ENCODE measurements around the gene GTF2A1L.
"Not testable (repeated sequence)": the region's sequence is repeated elsewhere in the genome, so short reads cannot be mapped to it uniquely, and the experiment has no call there.

The GTF2A1L gene

DNA sequence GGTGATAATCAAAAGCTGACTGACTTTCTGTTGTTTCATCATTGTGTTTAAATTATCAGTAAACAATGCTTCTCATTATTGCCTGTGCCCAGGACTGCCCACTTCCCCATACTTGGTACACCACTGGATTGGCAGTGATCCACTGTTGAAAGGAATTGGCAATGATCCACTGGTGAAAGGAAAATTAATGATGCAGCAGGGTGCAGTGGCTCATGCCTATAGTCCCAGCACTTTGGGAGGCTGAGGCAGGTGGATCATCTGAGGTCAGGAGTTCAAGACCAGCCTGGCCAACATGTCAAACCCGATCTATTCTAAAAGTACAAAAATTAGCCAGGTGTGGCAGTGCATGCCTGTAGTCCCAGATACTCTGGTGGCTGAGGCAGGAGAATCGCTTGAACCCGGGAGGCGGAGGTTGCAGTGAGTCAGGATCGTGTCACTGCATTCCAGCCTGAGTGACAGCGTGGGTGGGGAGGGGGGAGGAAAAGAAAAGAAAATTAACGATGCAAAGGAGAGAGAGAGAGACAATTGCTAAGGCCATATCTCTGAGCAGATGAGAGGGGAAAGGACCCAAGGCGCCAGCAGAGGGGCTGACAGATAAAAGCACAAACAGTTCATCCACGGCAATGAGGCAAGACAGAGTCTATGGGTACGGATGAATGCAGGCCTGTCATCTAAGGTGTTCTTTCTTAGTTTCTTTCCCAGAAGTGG, 10.2 kb upstream of the GTF2A1L start:
- no peak for DNase-seq (ENCODE audit: low read depth)

DNA sequence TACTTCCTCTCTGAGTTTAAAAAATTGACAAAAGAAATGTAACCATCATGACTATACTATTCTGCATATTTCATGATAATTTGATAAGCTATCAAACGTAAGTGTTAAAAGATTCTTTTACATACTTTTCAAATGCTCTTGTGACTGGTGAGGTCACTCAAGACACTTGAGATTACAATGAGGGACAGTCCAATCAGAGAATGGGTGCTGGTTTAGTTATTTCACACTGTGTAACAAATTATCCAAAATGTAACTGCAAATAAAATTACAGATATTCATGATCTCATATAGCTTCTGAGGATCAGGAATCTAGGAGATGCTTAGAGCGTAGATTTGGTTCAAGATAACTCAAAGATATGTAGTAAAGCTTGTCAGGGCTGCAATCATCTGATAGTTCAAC, 4.4 kb upstream of the GTF2A1L start:
- DNase-seq (ENCODE audit: low read depth): no peak

DNA sequence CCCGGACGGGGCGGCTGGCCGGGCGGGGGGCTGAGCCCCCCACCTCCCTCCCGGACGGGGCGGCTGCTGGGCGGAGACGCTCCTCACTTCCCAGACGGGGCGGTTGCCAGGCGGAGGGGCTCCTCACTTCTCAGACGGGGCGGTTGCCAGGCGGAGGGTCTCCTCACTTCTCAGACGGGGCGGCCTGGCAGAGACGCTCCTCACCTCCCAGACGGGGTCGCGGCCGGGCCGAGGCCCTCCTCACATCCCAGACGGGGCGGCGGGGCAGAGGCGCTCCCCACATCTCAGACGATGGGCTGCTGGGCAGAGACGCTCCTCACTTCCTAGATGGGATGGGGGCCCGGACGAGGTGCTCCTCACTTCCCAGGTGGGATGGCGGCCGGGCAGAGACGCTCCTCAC, 3.1 kb upstream of the GTF2A1L start:
- not testable (repeated sequence) for DNase-seq (ENCODE audit: low read depth)

DNA sequence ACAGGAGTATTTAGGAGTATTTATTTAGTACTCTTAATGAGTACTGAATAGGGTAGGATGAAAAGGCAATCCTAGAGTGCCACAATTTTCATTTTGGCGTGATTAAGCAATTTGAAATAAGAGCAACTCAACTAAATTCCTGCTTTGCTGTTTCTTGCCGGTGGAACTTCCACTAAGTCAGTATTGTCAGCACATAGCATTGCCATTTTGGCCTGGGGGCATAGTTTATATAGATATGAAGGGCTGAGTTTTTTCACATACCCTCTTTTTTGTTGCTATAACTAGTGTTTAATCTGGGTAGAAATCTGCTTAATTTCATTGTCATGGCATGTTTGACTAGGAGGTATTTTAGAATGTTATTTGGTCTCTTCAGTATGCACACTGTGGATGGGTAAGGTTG, 1.9 kb downstream of the GTF2A1L start:
- no peak for DNase-seq (ENCODE audit: low read depth)

DNA sequence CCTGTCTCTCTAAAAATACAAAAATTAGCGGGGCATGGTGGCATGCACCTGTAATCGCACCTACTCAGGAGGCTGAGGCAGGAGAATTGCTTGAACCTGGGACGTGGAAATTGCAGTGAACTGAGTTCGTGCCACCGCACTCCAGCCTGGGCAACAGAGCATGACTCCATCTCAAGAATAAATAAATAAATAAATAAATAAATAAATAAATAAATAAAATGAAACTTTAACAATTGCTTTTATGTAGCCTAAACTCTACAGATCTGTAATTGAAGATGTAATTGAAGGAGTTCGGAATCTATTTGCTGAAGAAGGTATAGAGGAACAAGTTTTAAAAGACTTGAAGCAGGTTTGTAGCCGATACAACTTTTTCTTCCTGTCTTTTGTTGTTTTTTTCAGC, 2.9 kb downstream of the GTF2A1L start:
- no peak for DNase-seq (ENCODE audit: low read depth)

DNA sequence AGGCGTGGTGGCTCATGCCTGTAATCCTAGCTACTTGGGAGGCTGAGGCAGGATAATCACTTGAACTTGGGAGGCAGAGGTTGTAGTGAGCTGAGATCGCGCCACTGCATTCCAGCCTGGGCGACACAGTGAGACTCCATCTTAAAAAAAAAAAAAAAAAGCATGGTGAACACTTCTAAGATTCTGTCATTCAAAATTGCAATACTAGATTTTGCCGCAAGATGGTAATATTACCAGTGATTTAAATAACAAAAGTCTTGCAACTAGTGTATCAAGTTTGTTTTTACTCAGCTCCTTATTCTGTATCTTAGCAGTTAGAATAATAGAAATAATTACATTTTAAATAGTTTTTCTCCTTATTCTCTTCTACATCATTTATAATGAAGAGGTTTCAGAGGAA, 5.0 kb downstream of the GTF2A1L start:
- DNase-seq (ENCODE audit: low read depth): not testable (repeated sequence)

DNA sequence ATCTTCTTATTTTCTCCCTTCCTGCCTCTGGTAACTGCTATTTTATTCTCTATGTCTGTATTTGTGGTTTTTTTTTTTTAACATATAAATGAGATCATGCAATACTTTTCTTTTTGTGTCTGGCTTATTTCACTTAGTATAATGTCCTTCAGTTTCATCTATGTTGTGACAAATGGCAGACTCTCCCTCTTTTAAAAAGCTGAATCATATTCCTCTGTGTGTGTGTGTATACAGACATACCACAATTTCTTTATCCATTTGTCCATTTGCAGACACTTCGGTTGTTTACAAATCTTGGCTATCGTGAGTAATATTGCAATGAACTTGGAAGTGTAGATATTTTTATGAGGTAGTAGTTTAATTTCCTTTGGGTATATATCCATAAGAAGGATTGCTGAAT, 7.0 kb downstream of the GTF2A1L start:
- no peak for DNase-seq (ENCODE audit: low read depth)

DNA sequence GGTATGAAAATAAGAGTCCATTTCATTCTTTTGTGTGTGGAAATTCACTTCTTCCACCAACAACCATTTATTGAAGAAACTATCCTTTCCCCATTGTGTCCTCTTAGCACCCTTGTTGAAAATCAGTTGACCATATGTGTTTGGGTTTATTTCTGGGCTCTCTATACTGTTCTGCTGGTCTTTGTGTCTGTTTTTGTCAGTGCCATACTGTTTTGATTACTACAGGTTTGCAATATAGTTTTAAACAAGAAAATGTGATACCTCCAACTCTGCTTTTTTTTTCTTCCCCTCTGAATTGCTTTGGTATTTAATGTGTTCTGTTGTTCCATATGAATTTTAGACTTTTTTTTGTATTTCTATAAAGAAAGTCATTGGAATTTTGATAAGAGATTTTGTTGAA, 8.4 kb downstream of the GTF2A1L start:
- DNase-seq (ENCODE audit: low read depth): no peak

DNA sequence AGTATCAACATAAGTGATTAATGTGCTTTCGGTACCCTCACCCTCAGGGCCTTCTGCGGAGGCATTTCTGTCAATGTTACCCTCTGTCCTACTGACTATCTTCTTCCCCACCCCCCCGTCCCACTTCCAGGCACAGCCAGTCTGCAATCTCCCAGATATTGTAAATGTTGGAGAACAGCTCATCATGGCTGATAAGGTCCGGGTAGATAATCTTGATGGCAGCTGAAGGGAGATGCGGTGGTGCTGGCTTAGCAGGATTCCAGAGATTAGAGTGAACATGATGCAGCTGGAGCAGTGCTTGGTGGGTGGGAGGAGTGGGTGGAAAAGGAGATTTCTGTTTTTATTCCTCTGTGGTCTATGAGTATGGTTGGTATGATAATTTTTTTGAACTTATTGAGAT, 15.5 kb downstream of the GTF2A1L start:
- DNase-seq (ENCODE audit: low read depth): no peak

DNA sequence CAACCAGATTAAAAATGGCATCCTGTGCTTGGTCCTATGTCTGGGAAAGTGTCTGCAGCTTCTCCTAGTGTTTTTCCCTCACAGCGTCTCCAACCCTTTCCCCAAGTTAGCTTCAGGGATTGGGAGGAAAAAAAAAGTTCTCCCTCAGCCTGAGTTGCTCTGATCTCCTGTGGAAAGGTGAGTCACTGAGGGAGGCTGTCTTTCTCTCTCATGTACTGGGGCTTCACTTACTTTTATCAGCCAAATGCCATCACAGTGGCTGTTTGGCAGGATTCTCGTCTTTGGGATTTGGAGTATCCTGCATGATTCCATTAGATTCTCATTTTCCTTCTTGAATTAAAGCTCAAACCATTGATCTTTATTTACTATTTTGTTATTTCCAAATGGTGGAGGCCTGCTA, 18.1 kb downstream of the GTF2A1L start:
- DNase-seq (ENCODE audit: low read depth): no peak

DNA sequence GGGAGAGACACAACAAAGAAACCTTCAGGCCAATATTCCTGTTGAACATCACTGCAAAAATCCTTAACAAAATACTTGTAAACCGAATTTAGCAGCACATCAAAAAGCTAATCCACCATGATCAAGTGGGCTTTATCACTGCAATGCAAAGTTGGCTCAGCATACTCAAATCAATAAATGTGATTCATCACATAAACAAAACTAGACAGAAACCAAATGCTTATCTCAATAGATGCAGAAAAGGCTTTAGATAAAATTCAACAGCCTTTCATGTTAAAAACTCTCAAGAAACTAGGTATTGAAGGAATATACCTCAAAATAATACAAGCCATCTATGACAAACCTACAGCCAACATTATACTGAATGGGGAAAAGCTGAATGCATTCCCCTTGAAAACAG, 20.6 kb downstream of the GTF2A1L start:
- DNase-seq (ENCODE audit: low read depth): no peak

DNA sequence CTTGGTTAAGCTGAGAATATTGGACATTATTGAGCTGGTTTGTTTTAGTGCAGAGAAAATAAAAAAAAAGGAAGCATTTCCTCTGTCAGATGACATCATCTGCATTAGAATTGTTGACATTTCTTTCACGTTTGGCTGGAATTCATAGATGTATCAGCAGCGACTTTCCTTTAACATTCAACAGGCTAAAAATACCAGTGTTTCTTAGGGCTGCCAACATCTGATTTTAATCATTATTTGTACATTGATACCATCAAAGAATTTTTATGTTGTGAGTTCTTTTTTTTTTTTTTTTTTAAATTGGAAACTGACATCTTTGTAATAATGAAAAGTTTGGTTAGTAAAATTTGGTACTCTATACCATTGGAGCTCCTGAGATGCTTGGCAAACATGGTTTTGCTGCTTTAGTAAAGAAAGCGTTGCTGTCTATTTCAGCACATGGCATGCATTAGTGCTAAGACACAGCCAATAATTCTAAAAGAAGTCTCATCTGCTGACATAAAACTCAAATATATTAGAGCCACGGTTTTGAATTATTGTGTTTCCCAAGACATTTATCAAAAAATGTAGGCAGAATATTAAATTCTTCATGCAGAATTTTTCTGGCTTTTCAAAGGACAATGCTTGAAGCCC, 33.6 kb downstream of the GTF2A1L start:
- DNase-seq (ENCODE audit: low read depth): no peak

DNA sequence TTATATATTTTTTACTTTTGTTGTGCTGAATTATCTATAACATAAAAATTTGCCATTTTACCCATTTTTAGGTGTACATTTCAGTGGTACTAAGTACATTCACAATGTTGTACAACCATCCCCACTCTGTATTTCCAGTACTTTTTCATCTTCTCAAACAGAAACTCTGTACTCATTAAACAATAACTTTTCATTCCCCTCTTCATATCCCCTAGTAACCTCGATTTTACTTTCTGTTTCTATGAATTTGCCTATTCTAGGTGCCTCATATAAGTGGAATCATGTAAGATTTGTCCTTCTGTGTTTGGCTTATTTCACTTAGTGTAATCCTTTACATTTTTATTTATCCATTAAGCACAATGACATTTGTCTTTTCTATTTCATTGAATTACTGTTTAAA, 51.3 kb downstream of the GTF2A1L start:
- DNase-seq (ENCODE audit: low read depth): no peak

DNA sequence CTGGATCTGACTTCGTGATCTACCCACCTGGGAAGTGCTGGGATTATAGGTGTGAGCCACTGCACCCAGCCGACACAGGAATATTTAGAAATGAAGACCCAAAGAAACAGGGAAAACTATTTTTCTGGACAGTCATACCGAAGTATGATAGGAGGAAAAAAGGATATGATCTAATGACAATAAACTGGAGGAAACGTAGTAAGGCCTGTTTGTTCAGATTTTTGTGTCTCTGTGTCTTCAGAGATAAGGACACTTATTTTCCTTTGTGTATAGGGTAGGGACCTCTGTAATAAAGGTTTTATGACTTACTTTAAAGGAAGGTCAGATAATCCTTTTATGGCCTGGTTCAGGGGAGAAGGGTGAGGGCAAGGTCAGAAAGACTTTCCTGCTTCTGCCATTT, 55.9 kb downstream of the GTF2A1L start:
- DNase-seq (ENCODE audit: low read depth): no peak

DNA sequence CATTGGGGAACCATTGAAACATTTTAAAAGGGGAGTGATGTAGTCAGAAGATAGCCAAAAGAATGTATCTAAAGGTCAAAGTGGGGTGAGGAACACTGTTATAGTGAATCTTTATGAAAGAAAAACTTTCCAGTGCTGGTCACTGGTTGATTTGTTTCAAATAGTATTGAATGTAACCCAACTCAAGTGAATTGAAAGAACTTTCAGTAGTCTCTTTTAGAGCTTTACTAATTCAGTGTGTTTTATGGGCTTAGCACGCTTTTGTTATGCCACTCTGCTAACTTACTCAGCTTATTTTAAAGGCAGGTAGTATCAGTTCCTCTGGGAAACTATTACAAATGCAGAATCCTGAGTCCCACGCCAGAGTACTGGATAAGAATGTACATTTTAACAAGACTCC, 57.3 kb downstream of the GTF2A1L start:
- DNase-seq (ENCODE audit: low read depth): no peak

DNA sequence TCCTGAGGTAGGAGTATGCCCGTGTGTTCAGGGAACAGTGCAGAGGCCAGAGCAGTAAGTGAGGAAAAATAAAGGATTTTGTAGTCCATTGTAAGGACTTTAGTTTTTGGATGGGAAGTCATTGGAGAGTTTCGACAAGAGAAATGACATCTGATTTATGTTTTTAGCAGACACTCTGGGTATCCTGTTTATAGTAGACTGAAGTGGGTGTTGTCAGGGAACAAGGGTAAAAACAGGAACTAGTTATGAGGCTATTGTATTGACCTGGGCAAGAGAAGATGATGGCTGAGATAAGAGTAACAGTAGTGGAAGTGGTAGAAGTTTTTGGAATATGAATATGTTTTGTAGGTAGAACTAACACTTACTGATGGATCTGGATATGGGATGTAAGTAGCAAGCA, 59.8 kb downstream of the GTF2A1L start:
- no peak for DNase-seq (ENCODE audit: low read depth)

DNA sequence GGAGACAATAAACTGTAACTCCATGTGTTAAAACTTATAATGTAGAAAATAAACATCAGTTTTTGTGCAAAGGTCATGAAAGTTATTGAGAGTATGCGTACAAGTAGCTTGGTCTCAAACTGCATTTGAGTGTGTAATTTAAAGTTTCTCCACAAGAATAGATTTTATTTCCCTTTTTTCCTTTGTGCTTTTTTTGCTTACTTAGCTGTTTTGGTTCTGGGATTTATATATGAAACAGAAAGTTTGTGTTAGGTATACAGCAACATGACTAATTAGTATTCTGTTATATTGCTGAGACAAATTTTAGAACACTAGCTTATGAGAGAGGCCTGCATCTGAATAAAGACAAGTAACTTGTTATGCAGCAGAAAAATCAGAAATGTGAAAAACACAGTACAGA, 67.5 kb downstream of the GTF2A1L start:
- no peak for DNase-seq (ENCODE audit: low read depth)

DNA sequence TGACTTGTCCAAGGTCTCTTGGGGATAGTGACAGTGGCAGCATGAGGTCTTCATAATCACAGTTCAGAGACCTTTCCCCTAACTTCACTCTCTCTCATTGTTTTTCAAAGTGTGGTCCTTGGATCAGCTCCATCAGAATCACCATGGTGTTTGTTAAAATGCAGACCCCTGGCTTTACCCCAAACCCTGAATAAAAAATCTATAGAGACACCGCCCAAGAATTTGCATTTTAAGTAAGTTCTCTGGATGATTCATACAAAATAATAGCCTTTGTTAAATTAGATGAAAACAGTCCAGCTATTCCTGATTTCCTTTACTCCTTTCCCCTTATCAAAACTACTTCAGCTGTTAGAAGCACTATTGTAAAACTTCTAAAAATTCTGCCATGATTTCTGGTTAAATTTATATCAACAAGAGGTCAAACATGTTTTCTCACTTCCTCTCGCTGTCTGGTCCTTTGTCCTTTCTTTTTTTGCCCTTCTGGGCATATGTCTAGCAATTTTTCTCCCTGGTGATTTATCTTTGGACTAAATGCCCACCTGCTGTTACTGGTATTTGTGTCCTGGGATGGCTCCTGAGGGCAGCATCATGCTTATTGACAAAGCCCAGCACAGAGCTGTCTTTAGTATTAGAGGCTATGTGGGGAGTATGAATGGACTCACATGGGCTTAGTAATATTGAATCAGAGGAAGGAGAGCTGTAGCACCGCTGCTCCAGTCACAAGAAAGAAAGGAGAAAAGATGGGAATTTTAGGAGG, 74.5 kb downstream of the GTF2A1L start:
- DNase-seq (ENCODE audit: low read depth): no peak

DNA sequence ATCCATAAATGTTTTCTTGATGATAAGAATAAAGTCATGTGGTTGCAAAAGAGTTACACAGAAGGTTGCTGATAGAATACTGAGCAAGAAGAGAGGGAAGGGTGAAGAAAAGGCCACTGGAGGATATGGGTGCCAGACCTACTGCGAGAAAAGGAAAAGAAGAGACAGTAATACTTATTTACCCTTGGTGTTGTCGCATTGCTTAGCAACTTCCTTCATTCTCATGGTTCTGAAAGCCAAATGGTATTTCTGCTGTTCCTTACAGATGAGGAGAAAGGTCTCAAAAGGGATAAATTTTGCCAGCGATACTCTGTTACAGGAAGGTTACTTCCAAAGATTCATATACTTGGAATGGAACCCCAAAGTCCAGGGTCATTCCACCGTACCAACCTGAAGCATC, 75.4 kb downstream of the GTF2A1L start:
- DNase-seq (ENCODE audit: low read depth): no peak

DNA sequence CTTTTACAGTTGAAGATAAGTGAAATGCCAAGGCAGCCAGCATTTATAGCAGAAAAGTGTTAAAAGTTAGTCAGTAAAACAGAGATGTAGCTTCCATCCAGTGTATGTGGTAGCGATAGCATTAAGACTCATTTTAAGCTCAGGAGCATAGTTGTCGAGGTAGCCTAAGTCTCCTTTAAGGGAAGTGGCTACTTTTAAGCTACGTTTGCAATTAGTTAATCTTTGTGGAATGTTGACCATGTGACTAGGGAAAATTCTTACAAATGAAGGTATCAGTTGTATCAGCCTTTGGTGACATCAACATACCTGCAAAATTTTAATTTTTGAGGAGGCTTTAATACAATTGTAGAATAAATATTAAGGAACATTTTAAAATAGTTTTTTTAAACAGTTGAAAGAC, 76.0 kb downstream of the GTF2A1L start:
- no peak for DNase-seq (ENCODE audit: low read depth)

DNA sequence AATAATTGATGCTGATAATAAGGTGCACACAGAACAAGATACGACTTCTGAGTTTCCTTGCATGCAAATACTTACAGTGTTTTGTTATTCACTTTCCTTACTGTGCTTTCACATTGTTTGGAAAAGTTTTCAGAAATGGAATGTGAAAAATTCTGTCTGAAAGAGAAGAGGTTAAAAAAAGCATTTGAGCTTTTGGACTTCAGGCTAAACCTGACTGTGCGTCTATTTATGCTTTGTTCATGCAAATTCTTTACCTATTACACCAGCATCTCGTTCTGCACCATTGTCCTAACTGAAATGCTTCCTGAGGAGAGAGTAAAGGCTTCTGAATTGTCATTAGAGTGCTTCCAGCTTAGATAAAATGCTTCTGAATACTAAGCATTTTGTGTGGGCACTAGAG, 76.5 kb downstream of the GTF2A1L start:
- no peak for DNase-seq (ENCODE audit: low read depth)

DNA sequence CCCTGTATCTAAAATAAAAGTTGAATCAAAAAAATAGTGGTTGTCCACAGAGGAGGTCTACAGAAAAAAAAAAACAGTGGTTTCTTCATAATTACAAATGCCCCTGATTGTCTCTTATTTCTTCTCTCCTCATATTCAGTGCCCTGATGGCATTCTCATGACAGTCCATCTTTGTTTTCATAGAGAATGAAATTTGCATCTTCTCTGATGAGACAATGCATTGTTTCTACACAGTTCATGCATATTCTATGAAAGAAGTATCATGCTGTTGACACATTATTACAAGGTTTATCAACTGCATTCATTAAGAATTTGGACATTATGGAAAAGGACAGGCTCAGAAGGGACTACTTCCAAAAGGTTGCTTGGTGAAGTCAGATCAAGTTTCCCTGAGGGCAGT, 78.3 kb downstream of the GTF2A1L start:
- no peak for DNase-seq (ENCODE audit: low read depth)

DNA sequence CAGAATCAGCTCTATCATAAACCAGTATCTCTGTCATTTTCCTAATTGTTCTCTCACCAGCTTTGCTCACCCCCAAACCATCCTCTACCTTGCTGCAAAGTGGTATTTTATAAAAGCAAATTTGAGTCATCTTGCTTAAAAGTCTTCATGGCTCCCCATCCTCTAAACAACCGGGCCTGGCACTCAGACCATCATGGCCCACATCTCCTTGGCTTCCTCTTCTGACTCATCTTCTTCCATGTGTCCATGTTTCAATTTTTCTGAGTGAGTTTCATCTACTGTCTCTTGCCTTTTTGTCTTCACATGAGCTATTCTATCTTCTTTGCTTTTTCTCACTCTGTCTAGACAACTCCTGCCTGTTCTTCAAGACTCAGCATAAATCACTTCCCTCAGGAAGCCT, 79.2 kb downstream of the GTF2A1L start:
- no peak for DNase-seq (ENCODE audit: low read depth)

Data from CMK (cell line).